ENCODE results near the gene CPLANE2.
A peak's percentile ranks its signal among the peaks of the same experiment; 100 is the strongest.

Gene CPLANE2

DNA sequence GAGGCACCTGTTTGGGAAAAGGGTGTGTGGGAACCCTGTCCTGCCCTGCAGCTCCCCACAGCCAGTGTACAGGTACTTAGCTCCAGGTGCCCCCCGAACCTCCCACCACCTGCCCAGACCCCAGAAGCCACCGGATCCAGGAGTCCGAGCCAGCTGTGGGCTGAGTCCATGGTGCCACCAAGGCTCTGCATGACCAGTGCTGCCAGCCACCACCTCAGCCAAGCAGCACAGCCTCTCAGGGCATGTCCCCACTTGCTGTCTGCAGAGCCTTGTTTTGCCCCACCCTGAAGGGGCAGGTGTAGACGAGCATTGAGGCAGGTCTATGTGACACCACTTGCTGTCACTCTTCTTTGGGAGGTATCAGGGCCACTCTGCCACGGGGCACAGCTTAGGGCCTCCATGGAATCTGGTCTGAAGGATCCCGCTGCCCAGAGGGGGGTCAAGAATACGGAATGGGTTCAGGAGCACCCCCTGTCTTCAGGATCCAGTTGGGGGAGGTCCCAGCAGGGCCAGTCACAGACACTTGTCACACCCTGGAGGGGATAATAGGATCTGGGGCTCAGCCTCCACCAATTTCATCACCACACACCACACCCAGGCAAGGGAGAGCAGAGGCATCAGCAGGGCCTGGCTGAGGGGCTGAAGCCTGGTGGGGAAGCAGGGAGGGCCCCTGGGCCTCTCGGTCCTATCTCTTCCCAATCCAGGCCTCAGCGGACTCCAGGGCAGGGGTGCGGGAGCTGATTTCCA is 52.3 kb downstream of the CPLANE2 start:
- no peaks in the 10 kb centered on the region for H3K36me3 ChIP-seq (ENCODE audit: low read depth)
- TF ChIP-seq CTCF (IDR thresholded peaks at IDR 0.05; ENCODE audit: poor library complexity, severe bottlenecking) = no peak
- peak overlapping the region; percentile 98 for H3K27ac ChIP-seq (ENCODE audit: poor library complexity, severe bottlenecking)
- DNase-seq (ENCODE audit: low spot score) = no peak
- no peaks in the 10 kb centered on the region for H3K27me3 ChIP-seq (ENCODE audit: insufficient read depth, poor library complexity, severe bottlenecking)
- no peaks in the 10 kb centered on the region for H3K9me3 ChIP-seq (ENCODE audit: severe bottlenecking)
- no peak overlapping the region for H3K4me3 ChIP-seq (ENCODE audit: severe bottlenecking)
- ATAC-seq (ENCODE audit: low read depth) = no peak; the same call in 2 of the 3 replicates
- H3K4me1 ChIP-seq (ENCODE audit: insufficient read depth, poor library complexity, severe bottlenecking) = peaks cover 58% of the 10 kb centered on the region

- no peak overlapping the region for H3K4me3 ChIP-seq (ENCODE audit: severe bottlenecking)
- H3K27me3 ChIP-seq (ENCODE audit: insufficient read depth, poor library complexity, severe bottlenecking) = no peaks in the 10 kb centered on the region
- no peak for TF ChIP-seq CTCF (IDR thresholded peaks at IDR 0.05; ENCODE audit: poor library complexity, severe bottlenecking)
- no peaks in the 10 kb centered on the region for H3K9me3 ChIP-seq (ENCODE audit: severe bottlenecking)
- ATAC-seq (ENCODE audit: low read depth) (no peak), DNase-seq (ENCODE audit: low spot score) (no peak)
- H3K4me1 ChIP-seq (ENCODE audit: insufficient read depth, poor library complexity, severe bottlenecking) = peaks cover 59% of the 10 kb centered on the region
- H3K27ac ChIP-seq (ENCODE audit: poor library complexity, severe bottlenecking) = peak overlapping the region; percentile 98
- no peaks in the 10 kb centered on the region for H3K36me3 ChIP-seq (ENCODE audit: low read depth)
Observed at GRCh38 chr1:16183765-16184556, 53.0 kb downstream of the CPLANE2 start.

DNA sequence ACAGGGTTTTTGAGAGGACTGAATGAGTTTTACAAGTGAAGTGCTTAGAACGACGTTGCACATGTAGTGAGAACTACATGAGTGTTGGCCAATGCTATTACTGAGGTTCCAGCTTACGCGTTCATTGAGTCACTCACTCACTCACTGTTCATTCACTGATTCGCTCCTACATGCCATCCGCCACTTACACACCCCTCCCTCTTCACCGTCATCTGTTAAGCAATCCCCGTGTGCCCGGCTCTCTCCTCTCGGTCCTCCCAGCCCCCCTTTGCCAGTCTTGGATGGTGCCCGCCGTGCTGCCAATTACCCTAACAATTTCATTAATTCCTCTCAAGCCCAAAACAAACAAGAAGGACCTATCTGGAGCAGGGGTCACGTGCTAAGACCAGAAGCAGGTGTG is 53.8 kb downstream of the CPLANE2 start:
- Histone ChIP-seq H3K27me3 (ENCODE audit: insufficient read depth, poor library complexity, severe bottlenecking) (no peaks in the 10 kb centered on the region), H3K9me3 (ENCODE audit: severe bottlenecking) (no peaks in the 10 kb centered on the region), H3K36me3 (ENCODE audit: low read depth) (no peaks in the 10 kb centered on the region), H3K4me3 (ENCODE audit: severe bottlenecking) (no peak overlapping the region), H3K4me1 (ENCODE audit: insufficient read depth, poor library complexity, severe bottlenecking) (peaks cover 58% of the 10 kb centered on the region), H3K27ac (ENCODE audit: poor library complexity, severe bottlenecking) (peak overlapping the region; percentile 98)
- TF ChIP-seq CTCF (IDR thresholded peaks at IDR 0.05; ENCODE audit: poor library complexity, severe bottlenecking) = no peak
- ATAC-seq (ENCODE audit: low read depth) (peak; percentile 62), DNase-seq (ENCODE audit: low spot score) (peak; percentile 89)

- no peak for TF ChIP-seq CTCF (IDR thresholded peaks at IDR 0.05; ENCODE audit: poor library complexity, severe bottlenecking)
- Histone ChIP-seq H3K27me3 (ENCODE audit: insufficient read depth, poor library complexity, severe bottlenecking) (no peaks in the 10 kb centered on the region), H3K9me3 (ENCODE audit: severe bottlenecking) (no peaks in the 10 kb centered on the region), H3K4me1 (ENCODE audit: insufficient read depth, poor library complexity, severe bottlenecking) (peaks cover 51% of the 10 kb centered on the region), H3K36me3 (ENCODE audit: low read depth) (no peaks in the 10 kb centered on the region), H3K27ac (ENCODE audit: poor library complexity, severe bottlenecking) (peak overlapping the region; percentile 98), H3K4me3 (ENCODE audit: severe bottlenecking) (no peak overlapping the region)
- DNase-seq (ENCODE audit: low spot score) (peak; percentile 92), ATAC-seq (ENCODE audit: low read depth) (peak; percentile 89)
Observed at GRCh38 chr1:16181887-16182719, 54.9 kb downstream of the CPLANE2 start.
